Keratinocyte (primary cell): ENCODE results near the gene FUT8. TPM values are rescaled to one million over a fixed set of nuclear protein-coding genes. Genes with fewer than 3 reads are reported as not detected.

Experiments
- DNase-seq: peaks from one replicate; pipeline ENCODE4 v3.0.0-alpha.2; 2011; ENCODE audit warnings: low read depth, missing footprints, low spot score
- FAIRE-seq: peaks from 2 replicates; lab custom pipeline; 2011; peaks lifted over from hg19 to GRCh38; lab: Jason Lieb, UNC
- H2AFZ ChIP-seq: 2 replicates; pipeline ENCODE4 v1.6.0; 2012; ENCODE audit warnings: low read length, control low read depth, inconsistent platforms; ENCODE audit not compliant: control insufficient read depth
- H3K27ac ChIP-seq: 2 replicates; pipeline ENCODE4 v1.5.1; 2011; ENCODE audit warnings: low read length; ENCODE audit not compliant: control insufficient read depth, insufficient read depth
- H3K27me3 ChIP-seq: 3 replicates; pipeline ENCODE4 v1.6.0; 2011; ENCODE audit warnings: low read length; ENCODE audit not compliant: control insufficient read depth, insufficient read depth; ENCODE audit errors: extremely low read depth
- H3K36me3 ChIP-seq, 2 experiments: 2 replicates in 1 of 2; 3 replicates in 1 of 2; pipeline ENCODE4 v1.5.1; 2011; ENCODE audit warnings: low read length in 2 of 2, mild to moderate bottlenecking in 1 of 2; ENCODE audit not compliant: control insufficient read depth in 2 of 2, insufficient read depth in 2 of 2; ENCODE audit errors: extremely low read depth in 1 of 2
- H3K4me1 ChIP-seq: 3 replicates; pipeline ENCODE4 v1.5.1; 2011; ENCODE audit warnings: low read length; ENCODE audit not compliant: control insufficient read depth, insufficient read depth; ENCODE audit errors: extremely low read depth
- H3K4me2 ChIP-seq: 3 replicates; pipeline ENCODE4 v1.6.0; 2011; ENCODE audit warnings: low read depth, low read length; ENCODE audit not compliant: control insufficient read depth, insufficient read depth; ENCODE audit errors: extremely low read depth
- H3K4me3 ChIP-seq, 3 experiments: fragments of 200-600 bp in 1 of 3; sonication (generic) in 1 of 3; 2 replicates in 2 of 3; 3 replicates in 1 of 3; pipeline ENCODE4 v1.5.1; 2011 to 2016; ENCODE audit warnings: low read length in 3 of 3, mild to moderate bottlenecking in 3 of 3, control low read depth in 2 of 3, inconsistent platforms in 1 of 3, low read depth in 1 of 3, mixed read lengths in 1 of 3, mixed run types in 1 of 3, moderate library complexity in 1 of 3; ENCODE audit not compliant: control insufficient read depth in 2 of 3, insufficient read depth in 2 of 3; ENCODE audit errors: extremely low read depth in 1 of 3
- H3K79me2 ChIP-seq: 2 replicates; pipeline ENCODE4 v1.6.0; 2012; ENCODE audit warnings: low read length; ENCODE audit not compliant: control insufficient read depth, insufficient read depth
- H3K9ac ChIP-seq: 3 replicates; pipeline ENCODE4 v1.6.0; 2011; ENCODE audit warnings: low read length; ENCODE audit not compliant: control insufficient read depth, insufficient read depth; ENCODE audit errors: extremely low read depth
- H3K9me1 ChIP-seq: 3 replicates; pipeline ENCODE4 v1.6.0; 2011; ENCODE audit warnings: low read length; ENCODE audit not compliant: control insufficient read depth, insufficient read depth; ENCODE audit errors: extremely low read depth
- H3K9me3 ChIP-seq: 2 replicates; pipeline ENCODE4 v1.5.1; 2012; ENCODE audit warnings: low read depth, low read length; ENCODE audit not compliant: control insufficient read depth
- H4K20me1 ChIP-seq: 3 replicates; pipeline ENCODE4 v1.6.0; 2011; ENCODE audit warnings: low read length; ENCODE audit not compliant: control insufficient read depth, insufficient read depth; ENCODE audit errors: extremely low read depth
- CTCF ChIP-seq, 3 experiments: IDR thresholded peaks in 1 of 3; conservative IDR thresholded peaks in 1 of 3; optimal IDR thresholded peaks in 1 of 3; 2 replicates in 2 of 3; 3 replicates in 1 of 3; pipeline versions ENCODE3 to v1.5.1; 2011; ENCODE audit warnings: low read length in 3 of 3, mild to moderate bottlenecking in 3 of 3, moderate library complexity in 2 of 3, control low read depth in 1 of 3, inconsistent platforms in 1 of 3; ENCODE audit not compliant: insufficient read depth in 2 of 3; ENCODE audit errors: extremely low read depth in 1 of 3
- EZH2 ChIP-seq: IDR thresholded peaks from one replicate; pipeline ENCODE4 v1.6.1; 2012; ENCODE audit warnings: inconsistent platforms, mild to moderate bottlenecking, low read length, moderate library complexity
- dilution Hi-C: fragments of 300-500 bp; cut with MboI; formaldehyde crosslinking; loops from one replicate; pipeline ENCODE4 v1.7.0; 2020; ENCODE audit warnings: low sequenced_read_pairs; ENCODE audit not compliant: extremely low pct_ligation_motif_present
- polyA plus RNA-seq, 5 experiments: library from polyadenylated mRNA; depleted of rRNA in 3 of 5; stranded (reverse) in 3 of 5; stranded (forward) in 1 of 5; unstranded in 1 of 5; fragments of >200 nt; gene quantifications; 1 replicate in 1 of 5; 2 replicates in 3 of 5; 3 replicates in 1 of 5; pipeline versions ENCODE4 v1.2.1 to v1.2.3, GENCODE V29; 2011 to 2012; ENCODE audit warnings: missing spikeins in 2 of 5, low read depth in 1 of 5, low replicate concordance in 1 of 5

FUT8 gene
- polyA plus RNA-seq, 1 donor (not counting 4 experiments of a cell fraction or from before 2014, with no cell fraction given): 12.5 TPM

- dilution Hi-C loops: no loop called here
- Histone ChIP-seq H2AFZ (no peak overlapping the region), H3K9ac (no peak overlapping the region), H3K27ac (no peak overlapping the region), H3K27me3 (no peaks in the 10 kb centered on the region), H4K20me1 (no peaks in the 10 kb centered on the region), H3K79me2 (no peaks in the 10 kb centered on the region), H3K9me3 (no peaks in the 10 kb centered on the region), H3K4me3 (no peak overlapping the region), H3K9me1 (no peaks in the 10 kb centered on the region), H3K36me3 (no peaks in the 10 kb centered on the region), H3K4me1 (no peaks in the 10 kb centered on the region), H3K4me2 (no peak overlapping the region)
- no peak for FAIRE-seq
- DNase-seq: no peak
- TF ChIP-seq CTCF (optimal IDR thresholded peaks at IDR 0.05 in 1 of 3, IDR thresholded peaks at IDR 0.05 in 1 of 3, conservative IDR thresholded peaks at IDR 0.05 in 1 of 3; ENCODE audit: extremely low read depth in 1 of 3, insufficient read depth in 2 of 3, low read length in 3 of 3): no peak
Measured at GRCh38 chr14:65478017-65478416, 65.5 kb downstream of the FUT8 start.

- dilution Hi-C loops: no loop called here
- H3K4me1 ChIP-seq: no peaks in the 10 kb centered on the region
- no peak overlapping the region for H3K4me3 ChIP-seq
- H3K27ac ChIP-seq: peak overlapping the region; percentile 13
- FAIRE-seq: peak; percentile 49
- H3K9me3 ChIP-seq: no peaks in the 10 kb centered on the region
- H2AFZ ChIP-seq: peak overlapping the region; percentile 38
- H3K36me3 ChIP-seq: no peaks in the 10 kb centered on the region
- TF ChIP-seq CTCF (optimal IDR thresholded peaks at IDR 0.05 in 1 of 3, IDR thresholded peaks at IDR 0.05 in 1 of 3, conservative IDR thresholded peaks at IDR 0.05 in 1 of 3; ENCODE audit: extremely low read depth in 1 of 3, insufficient read depth in 2 of 3, low read length in 3 of 3): no peak
- no peak for TF ChIP-seq EZH2
- H3K79me2 ChIP-seq: no peaks in the 10 kb centered on the region
- H3K9ac ChIP-seq: no peak overlapping the region
- H3K27me3 ChIP-seq: no peaks in the 10 kb centered on the region
- no peak for DNase-seq
- no peaks in the 10 kb centered on the region for H3K9me1 ChIP-seq
- peak overlapping the region; percentile 48 for H3K4me2 ChIP-seq
- H4K20me1 ChIP-seq: no peaks in the 10 kb centered on the region
Measured at GRCh38 chr14:65478596-65478995, 66.1 kb downstream of the FUT8 start.
